Measurements from ENCODE around the gene RYR3.

RYR3 gene

DNA sequence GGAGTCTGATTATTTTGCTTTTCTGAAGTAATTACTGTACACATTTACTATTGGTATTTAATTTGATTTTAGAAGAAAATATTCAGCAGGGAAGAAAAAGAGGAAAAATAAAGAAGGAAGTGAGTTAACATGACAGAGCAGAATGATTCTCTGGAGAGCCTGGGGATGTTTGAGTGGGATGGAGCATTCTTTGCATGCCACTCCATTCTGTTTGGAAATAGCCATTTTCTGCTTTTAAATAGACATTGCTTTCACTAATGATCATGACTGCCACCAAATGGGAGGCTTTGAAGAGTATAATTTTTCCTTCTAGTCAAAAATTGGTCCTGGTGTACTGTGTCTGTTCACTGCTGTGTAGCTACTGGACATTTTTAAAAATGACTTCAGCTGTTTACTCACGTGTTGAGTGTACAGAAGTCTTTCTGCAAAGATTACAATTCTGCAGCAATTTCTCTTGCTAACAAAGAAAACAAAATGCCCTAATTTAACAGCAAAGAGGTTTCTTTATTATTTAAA lies 196.1 kb downstream of the RYR3 start:
- peak; percentile 11 for DNase-seq (ENCODE audit: low read depth)
- TF ChIP-seq, protein P1, sequence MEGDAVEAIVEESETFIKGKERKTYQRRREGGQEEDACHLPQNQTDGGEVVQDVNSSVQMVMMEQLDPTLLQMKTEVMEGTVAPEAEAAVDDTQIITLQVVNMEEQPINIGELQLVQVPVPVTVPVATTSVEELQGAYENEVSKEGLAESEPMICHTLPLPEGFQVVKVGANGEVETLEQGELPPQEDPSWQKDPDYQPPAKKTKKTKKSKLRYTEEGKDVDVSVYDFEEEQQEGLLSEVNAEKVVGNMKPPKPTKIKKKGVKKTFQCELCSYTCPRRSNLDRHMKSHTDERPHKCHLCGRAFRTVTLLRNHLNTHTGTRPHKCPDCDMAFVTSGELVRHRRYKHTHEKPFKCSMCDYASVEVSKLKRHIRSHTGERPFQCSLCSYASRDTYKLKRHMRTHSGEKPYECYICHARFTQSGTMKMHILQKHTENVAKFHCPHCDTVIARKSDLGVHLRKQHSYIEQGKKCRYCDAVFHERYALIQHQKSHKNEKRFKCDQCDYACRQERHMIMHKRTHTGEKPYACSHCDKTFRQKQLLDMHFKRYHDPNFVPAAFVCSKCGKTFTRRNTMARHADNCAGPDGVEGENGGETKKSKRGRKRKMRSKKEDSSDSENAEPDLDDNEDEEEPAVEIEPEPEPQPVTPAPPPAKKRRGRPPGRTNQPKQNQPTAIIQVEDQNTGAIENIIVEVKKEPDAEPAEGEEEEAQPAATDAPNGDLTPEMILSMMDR (IDR thresholded peaks at IDR 0.05; ENCODE audit: insufficient read depth, low read depth, low read length, missing control alignments): no peak

DNA sequence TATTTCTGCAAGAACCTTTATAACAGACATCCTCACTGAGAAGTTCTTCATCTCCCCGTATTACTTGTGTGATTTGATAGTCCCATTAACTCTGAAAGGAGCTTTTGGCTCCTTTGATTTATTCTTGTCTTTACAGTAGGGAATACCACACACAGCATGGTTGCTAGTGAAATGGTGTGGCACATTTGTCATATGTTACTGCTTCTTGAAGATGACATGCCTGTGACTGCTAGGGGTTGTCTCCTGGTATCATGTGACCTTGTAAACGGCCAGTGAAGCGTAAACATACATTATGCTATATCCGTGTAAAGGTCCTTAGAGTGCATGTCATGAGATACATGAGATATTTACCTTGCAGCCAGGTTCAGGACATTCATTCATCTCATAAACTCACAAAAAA lies 197.9 kb downstream of the RYR3 start:
- TF ChIP-seq, protein P1 (IDR thresholded peaks at IDR 0.05; ENCODE audit: insufficient read depth, low read depth, low read length, missing control alignments): no peak
- no peak overlapping the region for H3K4me3 ChIP-seq (ENCODE audit: low read length)
- DNase-seq (ENCODE audit: low read depth): no peak

More for the DNA sequence above, 196.1 kb downstream of the RYR3 start:
- no peak overlapping the region for H3K4me3 ChIP-seq (ENCODE audit: low read length)

DNA sequence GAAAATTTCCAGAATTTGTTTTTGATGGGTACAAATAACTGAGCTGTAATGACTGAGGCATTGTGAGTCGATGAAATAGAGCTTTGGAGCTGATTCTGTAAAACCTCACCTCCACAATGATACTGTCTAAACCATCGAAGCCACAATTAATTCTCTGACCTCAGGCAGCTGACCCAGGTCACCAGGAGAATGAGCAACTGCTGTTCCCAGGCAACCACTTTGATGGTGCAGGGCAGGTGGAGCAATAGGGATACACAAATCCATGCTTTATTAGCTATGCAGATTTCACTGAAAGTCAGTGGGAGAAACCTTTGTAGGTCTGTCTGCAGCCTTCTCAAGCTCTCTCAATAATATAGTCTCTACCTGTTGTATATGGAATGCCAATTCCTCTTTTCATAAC lies 204.4 kb downstream of the RYR3 start:
- TF ChIP-seq, protein P1 (IDR thresholded peaks at IDR 0.05; ENCODE audit: insufficient read depth, low read depth, low read length, missing control alignments): no peak
- DNase-seq (ENCODE audit: low read depth): no peak
- no peak overlapping the region for H3K4me3 ChIP-seq (ENCODE audit: low read length)

DNA sequence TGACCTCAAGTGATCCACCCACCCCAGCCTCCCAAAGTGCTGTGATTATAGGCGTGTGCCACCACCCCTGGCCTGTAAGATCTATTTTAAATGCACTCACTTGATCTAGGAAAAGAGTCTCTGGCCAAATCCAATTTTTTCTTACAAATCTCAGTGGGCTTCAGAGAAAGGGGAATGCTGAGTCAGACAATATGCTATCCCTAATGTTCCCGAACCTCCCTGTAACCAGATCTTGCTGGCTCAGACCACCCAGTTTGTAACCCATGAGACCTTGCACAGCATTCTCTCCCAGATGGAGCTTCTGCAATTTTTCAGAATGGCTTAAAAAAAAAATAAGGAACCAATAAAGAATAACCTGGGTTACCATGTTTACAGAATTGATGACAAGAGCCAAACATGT lies 205.8 kb downstream of the RYR3 start:
- DNase-seq (ENCODE audit: low read depth): no peak
- H3K4me3 ChIP-seq (ENCODE audit: low read length): no peak overlapping the region
- TF ChIP-seq, protein P1 (IDR thresholded peaks at IDR 0.05; ENCODE audit: insufficient read depth, low read depth, low read length, missing control alignments): no peak

DNA sequence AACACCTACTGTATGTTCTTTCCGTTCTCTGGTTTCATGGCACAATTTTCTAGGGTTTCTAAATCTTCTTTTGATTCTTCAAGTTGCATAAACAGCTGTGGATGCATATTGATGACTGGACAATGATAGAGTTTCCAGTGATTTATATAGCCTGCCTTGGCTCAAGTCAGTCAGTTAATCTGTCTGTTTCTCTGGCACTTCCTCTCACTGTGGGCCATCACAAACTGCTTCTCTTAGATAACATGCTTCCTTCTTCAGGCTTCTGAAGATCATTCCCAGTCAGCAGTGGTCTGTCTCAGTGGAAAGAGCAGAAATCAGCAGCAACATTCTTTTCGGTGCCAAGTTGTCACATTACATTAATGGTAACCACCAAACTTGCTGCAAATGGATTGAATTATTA lies 207.2 kb downstream of the RYR3 start:
- no peak for DNase-seq (ENCODE audit: low read depth)
- TF ChIP-seq, protein P1 (IDR thresholded peaks at IDR 0.05; ENCODE audit: insufficient read depth, low read depth, low read length, missing control alignments): no peak
- no peak overlapping the region for H3K4me3 ChIP-seq (ENCODE audit: low read length)

DNA sequence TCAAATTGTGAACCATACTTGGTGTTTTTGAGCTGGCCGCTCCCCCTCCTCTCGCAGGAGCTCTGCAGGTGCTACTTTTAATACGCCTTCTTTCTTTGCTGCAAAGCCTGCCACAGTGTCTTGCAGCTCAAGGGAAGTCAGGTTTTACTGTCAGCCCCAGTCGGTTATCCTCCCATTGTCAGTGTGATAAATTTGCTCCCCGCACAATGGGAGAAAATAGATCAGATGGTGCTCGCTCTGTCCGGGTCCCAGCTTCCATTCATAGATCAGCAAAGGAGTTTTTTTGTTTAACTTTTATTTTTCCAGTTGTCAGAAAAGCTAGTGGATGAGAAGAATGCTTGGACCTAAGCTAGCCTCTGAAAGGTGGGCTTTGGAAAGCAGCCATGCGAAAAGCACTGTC lies 207.7 kb downstream of the RYR3 start:
- TF ChIP-seq, protein P1 (IDR thresholded peaks at IDR 0.05; ENCODE audit: insufficient read depth, low read depth, low read length, missing control alignments): no peak
- no peak for DNase-seq (ENCODE audit: low read depth)
- H3K4me3 ChIP-seq (ENCODE audit: low read length): no peak overlapping the region

DNA sequence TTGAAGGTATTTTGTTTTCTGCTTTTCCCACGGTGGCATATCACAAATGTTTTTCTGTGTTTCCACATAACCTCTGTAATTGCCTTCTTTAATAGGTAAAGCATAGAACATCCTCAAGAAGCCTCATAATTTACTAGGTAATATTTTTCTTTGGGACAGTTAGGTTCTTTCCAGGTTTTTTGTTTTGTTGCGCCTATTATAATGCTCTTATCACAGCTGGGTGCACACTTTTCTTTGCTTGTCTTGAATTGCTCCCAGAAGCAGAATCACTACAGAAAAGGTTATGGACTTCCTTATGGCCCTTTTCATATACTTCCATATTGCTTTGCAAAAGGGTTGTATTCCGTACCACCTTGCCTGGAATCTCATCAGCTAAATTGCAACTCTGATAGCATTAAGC lies 213.5 kb downstream of the RYR3 start:
- no peak overlapping the region for H3K4me3 ChIP-seq (ENCODE audit: low read length)
- TF ChIP-seq, protein P1 (IDR thresholded peaks at IDR 0.05; ENCODE audit: insufficient read depth, low read depth, low read length, missing control alignments): no peak
- DNase-seq (ENCODE audit: low read depth): no peak

Data from epithelial cell of esophagus (primary cell).